Stimulated activated CD4-positive, alpha-beta T cell treated with anti-CD3 and anti-CD28 coated beads, Interleukin-4, amount 100 ng/mL, for 24 hours (primary cell): ENCODE data around the gene TTC36.
"Not testable (repeated sequence)": the region's sequence is repeated elsewhere in the genome, so short reads cannot be mapped to it uniquely, and the experiment has no call there.

ENCODE experiments used
- DNase-seq: peaks from one replicate; pipeline ENCODE4 v3.0.0-alpha.2; 2020

TTC36 gene, protein sequence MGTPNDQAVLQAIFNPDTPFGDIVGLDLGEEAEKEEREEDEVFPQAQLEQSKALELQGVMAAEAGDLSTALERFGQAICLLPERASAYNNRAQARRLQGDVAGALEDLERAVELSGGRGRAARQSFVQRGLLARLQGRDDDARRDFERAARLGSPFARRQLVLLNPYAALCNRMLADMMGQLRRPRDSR

DNA sequence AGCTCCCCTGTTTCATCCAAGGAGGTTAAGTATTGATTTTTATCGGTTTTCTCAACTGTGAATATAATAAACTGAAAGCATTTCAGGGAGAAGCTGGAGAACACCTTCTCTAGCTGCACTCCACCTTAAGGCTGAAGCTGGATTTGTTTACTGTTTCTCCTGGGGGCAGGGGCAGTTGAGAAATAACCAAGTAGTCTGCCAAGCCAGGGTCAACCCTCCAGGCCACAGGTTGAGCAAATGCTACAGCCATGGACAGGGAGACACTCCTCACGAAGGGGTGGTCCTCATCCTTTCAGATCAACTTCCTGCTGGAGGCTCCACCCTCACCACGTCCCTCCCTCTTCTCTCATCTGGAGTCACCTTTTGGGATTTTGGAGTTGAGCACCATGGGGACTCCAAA lies at the start of gene TTC36:
TSS of gene TTC36 (plus strand) at position 366 of the 400 bp plus-strand sequence. CDS start at position 387, 21 bp downstream.
- DNase-seq = no peak

DNA sequence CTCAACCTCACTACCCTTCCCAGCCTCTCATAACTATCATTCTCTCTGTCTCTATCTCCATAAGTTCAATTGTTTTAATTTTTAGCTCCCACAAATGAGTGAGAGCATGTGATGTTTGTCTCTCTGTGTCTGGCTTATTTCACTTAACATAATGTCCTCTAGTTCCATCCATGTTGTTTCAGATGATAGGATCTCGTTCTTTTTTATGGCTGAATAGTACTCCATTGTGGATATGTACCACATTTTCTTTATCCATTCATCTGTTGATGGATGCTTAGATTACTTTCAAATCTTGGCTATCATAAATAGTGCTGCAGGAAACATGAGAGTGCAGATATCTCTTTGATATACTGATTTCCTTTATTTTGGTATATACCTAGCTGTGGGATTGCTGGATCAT lies 46.0 kb upstream of the TTC36 start:
- DNase-seq = not testable (repeated sequence)

DNA sequence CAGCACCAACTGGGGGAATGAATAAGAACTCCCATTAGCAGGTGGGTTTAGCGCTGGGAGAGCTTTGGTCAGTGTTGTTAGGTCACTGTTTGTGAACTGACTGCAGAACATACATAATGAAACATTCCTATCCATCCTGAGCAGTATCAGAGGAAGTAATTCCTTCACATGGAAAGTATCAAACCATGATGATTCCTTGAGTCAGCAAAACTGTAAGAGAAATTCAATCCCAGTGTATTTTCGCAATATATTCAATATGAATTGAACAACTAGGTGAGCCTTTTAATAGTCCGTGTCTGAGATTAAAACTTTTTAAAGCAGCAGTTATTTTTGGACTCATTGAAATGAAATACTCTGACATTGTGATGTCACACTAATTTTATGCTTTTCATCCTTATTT lies 42.9 kb upstream of the TTC36 start:
- DNase-seq = no peak

DNA sequence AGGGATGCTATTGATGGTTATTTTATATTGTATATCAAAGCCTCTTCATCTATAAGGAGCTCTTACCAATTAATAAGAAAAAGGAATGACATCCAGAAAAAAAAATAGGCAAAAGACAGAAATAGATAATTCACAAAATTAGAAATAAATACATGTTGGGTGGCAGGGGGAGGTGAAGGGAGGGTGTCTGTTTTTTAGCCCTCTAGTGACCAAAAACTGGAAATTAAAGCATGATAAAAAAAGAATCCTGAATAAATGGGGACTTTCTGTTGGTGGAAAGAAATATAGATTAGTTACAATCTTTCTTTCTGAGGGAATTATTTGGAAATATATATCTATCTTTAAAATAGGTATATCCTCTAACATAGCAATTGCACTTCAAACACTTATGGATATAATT lies 42.0 kb upstream of the TTC36 start:
- DNase-seq = no peak

DNA sequence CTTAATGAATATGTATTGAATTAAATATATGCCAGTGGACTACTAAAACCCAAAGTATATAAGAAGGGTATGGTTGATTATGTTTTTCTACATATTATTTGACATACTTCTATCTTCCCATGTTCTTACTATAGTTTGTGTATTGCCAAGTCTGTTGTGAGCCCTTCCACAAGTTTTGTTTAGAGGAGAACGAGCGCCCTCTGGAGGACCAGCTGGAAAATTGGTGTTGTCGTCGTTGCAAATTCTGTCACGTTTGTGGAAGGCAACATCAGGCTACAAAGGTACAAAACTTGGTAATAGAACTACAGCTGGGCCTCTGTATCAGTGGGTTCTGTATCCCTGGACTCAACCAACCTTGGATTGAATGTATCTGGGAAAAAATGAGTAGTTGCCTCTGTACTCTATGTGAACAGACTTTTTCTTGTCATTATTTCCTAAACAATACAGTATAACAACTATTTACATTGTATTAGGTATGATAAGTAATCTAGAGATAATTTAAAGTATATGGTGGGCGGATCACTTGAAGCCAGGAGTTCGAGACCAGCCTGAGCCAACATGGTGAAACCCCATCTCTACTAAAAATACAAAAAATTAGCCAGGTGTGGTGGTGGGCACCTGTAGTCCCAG lies 38.7 kb upstream of the TTC36 start:
- DNase-seq = peak; percentile 84

DNA sequence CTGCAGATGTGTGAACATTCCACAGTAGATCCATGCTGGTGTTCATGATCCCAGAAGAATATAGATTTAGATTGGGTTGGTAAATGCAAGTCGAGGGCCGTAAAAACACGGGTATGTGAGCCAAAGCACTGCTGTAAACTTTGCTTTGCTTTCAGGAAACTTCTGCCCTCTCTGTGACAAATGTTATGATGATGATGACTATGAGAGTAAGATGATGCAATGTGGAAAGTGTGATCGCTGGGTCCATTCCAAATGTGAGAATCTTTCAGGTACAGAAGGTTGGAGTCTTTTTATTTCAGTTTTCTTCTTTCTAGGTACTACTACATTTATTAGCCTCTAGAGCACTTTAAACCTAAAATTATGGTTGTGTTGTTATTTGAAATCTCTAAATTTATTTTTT lies 36.2 kb upstream of the TTC36 start:
- DNase-seq = no peak

DNA sequence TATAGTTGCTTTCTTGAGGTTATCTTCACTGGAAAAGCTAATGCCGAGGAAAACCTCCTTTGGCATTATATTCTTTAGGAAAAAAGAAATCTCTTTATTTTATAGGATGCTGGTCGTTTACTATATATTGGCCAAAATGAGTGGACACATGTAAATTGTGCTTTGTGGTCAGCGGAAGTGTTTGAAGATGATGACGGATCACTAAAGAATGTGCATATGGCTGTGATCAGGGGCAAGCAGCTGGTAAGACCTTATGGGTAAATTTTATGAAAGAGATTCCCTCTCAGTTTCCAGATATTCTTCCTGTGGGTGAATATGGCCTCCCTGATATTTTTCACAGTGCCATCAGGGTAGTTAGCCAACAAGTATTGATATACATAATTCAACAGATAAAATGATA lies 29.4 kb upstream of the TTC36 start:
- DNase-seq = no peak

DNA sequence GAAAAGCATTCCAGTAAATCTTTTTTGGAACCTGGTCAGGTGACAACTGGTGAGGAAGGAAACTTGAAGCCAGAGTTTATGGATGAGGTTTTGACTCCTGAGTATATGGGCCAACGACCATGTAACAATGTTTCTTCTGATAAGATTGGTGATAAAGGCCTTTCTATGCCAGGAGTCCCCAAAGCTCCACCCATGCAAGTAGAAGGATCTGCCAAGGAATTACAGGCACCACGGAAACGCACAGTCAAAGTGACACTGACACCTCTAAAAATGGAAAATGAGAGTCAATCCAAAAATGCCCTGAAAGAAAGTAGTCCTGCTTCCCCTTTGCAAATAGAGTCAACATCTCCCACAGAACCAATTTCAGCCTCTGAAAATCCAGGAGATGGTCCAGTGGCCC lies 24.1 kb upstream of the TTC36 start:
- DNase-seq = no peak

DNA sequence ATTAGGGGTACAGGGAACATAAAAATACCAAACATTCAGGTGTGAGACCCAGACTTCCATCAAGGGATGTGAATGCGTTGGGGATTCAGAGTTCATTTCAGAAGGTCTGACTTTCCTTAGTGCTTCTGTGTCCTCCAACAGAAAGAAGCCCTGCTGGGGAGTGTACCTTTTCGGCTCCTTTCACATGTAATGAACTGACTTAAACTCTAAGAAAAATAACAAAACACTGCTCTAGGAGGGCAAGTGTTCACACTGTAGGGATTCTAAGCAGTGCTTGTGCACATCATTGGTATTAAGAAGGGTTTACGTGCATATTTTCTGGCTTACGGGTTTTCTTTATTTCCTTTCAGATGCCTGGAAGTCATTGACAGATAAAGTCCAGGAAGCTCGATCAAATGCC lies 15.7 kb upstream of the TTC36 start:
- DNase-seq = no peak

DNA sequence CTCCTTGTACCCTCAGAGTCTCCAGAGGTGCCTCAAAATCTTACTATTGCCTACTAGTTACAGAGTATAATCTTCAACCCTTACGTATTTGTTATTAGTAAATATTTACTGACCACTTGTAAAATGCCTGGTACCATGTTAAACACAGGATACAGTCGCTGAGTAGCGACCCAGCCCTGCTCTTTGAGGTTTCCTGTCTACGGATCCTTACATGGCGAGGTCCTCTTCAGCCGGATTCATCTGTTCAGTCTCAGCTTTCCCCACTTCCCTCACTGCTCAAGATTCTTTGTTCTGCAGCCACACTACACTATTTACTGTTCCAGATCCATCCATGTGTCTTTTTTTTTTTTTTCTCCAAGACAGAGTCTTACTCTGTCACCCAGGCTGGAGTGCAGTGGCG lies 13.2 kb upstream of the TTC36 start:
- DNase-seq = no peak

DNA sequence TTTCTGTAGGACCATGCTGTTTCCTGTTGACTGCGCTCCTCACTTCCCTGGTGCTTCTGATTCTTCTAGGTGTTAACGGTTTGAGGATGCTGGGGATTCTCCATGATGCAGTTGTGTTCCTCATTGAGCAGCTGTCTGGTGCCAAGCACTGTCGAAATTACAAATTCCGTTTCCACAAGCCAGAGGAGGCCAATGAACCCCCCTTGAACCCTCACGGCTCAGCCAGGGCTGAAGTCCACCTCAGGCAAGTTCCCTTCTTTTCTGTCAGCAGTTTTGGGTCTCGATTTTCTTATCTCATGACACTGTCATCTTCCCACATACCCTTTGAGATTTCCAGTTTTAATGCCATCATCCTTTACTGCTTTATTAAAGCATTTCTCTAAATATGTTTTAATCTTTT lies 7.7 kb upstream of the TTC36 start:
- no peak for DNase-seq

DNA sequence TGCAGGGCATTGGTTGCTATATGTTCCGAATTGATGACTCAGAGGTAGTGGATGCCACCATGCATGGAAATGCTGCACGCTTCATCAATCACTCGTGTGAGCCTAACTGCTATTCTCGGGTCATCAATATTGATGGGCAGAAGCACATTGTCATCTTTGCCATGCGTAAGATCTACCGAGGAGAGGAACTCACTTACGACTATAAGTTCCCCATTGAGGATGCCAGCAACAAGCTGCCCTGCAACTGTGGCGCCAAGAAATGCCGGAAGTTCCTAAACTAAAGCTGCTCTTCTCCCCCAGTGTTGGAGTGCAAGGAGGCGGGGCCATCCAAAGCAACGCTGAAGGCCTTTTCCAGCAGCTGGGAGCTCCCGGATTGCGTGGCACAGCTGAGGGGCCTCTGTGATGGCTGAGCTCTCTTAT lies 5.4 kb upstream of the TTC36 start:
- DNase-seq = no peak

DNA sequence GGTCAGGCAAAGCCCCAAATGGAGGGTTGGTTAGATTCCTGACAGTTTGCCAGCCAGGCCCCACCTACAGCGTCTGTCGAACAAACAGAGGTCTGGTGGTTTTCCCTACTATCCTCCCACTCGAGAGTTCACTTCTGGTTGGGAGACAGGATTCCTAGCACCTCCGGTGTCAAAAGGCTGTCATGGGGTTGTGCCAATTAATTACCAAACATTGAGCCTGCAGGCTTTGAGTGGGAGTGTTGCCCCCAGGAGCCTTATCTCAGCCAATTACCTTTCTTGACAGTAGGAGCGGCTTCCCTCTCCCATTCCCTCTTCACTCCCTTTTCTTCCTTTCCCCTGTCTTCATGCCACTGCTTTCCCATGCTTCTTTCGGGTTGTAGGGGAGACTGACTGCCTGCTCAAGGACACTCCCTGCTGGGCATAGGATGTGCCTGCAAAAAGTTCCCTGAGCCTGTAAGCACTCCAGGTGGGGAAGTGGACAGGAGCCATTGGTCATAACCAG lies 4.7 kb upstream of the TTC36 start:
- DNase-seq = no peak

DNA sequence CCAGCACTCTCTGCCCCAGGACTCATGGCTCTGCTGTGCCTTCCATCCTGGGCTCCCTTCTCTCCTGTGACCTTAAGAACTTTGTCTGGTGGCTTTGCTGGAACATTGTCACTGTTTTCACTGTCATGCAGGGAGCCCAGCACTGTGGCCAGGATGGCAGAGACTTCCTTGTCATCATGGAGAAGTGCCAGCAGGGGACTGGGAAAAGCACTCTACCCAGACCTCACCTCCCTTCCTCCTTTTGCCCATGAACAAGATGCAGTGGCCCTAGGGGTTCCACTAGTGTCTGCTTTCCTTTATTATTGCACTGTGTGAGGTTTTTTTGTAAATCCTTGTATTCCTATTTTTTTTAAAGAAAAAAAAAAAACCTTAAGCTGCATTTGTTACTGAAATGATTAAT lies 2.9 kb upstream of the TTC36 start:
- DNase-seq = no peak

DNA sequence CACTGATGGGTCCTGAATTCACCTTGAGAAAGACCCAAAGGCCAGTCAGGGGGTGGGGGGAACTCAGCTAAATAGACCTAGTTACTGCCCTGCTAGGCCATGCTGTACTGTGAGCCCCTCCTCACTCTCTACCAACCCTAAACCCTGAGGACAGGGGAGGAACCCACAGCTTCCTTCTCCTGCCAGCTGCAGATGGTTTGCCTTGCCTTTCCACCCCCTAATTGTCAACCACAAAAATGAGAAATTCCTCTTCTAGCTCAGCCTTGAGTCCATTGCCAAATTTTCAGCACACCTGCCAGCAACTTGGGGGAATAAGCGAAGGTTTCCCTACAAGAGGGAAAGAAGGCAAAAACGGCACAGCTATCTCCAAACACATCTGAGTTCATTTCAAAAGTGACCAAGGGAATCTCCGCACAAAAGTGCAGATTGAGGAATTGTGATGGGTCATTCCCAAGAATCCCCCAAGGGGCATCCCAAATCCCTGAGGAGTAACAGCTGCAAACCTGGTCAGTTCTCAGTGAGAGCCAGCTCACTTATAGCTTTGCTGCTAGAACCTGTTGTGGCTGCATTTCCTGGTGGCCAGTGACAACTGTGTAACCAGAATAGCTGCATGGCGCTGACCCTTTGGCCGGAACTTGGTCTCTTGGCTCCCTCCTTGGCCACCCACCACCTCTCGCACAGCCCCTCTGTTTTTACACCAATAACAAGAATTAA lies 2.4 kb upstream of the TTC36 start:
- no peak for DNase-seq

DNA sequence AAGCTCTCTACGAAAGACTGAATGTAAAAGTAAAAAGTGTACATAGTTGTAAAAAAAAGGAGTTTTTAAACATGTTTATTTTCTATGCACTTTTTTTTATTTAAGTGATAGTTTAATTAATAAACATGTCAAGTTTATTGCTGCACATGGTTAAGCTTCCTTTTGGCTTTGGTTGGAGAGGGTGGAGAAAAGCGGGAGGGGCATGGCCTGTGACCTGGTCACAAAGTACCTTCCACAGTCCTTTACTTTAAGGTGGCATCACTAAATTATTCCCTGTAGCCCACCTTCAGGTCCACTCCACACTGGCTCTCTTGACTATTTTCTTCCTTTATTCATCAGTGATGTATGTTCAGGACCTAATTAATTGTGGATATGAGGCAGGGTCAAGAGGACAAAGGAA lies 586 bp upstream of the TTC36 start:
- no peak for DNase-seq

DNA sequence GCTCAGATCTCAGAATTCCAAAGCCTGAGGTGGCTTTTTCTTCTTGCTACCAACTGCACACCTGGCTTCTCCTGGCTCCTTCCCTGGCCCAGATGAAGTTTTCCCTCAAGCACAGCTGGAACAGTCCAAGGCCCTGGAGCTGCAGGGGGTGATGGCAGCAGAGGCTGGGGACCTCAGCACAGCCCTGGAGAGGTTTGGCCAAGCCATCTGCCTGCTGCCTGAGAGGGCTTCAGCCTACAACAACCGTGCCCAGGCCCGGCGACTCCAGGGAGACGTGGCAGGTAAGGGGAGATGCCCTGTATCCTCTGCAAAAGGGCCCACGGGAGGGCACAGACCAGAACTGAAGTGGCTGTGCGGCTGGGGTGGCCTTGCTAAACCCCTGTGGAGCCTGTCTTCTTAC lies 1.2 kb downstream of the TTC36 start:
- DNase-seq = no peak

DNA sequence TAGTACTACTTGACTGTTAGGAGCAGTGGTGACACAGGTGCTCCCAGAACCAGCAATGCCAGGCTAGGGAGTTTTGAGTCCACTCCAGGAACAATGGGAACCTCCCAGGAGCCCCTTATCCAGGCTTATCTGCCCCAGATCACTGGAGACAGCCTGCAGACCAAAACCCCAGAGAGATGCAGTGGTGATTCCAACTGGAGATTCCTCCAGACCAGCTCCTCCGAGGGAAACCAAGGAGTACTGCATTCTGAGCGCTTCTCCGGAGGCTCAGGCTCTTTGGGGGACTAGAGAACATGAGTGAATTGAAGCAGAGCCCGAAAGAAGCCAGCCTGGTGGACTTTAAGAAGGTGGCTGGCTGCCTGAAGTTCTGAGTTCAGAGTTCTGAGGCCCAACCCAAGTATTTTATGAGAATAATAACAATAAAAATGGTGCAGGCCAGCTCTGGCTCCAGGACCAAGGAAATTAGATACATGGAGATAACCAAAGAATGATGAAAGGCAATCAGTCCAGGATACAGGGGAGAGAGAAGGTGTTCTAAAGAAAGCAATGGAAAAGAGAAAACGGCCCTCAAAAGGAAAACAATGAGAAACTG lies 2.4 kb downstream of the TTC36 start:
- DNase-seq = no peak

DNA sequence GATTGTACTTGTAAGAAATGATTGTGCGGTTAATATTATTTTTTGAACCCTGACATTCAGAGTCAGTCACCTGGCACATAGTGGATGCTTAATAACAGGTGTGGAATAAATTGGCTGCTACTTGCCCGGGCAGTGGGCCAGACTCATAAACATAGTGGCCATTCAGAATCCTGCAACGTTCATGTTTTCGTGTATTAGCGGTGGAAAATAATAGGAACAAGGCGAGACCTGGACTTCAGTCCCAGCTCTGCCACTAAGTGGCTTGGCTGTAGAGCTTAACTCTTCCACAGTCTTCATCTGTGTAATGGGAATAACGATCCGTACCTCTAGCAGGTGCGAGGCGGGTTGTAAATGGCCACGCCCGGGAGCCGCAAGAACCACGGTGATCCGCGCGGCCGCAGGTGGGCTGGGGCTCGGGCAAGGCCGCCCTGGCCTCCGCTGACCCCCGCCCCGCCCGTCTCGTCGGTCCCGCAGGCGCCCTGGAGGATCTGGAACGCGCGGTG lies 3.0 kb downstream of the TTC36 start:
- DNase-seq = no peak

DNA sequence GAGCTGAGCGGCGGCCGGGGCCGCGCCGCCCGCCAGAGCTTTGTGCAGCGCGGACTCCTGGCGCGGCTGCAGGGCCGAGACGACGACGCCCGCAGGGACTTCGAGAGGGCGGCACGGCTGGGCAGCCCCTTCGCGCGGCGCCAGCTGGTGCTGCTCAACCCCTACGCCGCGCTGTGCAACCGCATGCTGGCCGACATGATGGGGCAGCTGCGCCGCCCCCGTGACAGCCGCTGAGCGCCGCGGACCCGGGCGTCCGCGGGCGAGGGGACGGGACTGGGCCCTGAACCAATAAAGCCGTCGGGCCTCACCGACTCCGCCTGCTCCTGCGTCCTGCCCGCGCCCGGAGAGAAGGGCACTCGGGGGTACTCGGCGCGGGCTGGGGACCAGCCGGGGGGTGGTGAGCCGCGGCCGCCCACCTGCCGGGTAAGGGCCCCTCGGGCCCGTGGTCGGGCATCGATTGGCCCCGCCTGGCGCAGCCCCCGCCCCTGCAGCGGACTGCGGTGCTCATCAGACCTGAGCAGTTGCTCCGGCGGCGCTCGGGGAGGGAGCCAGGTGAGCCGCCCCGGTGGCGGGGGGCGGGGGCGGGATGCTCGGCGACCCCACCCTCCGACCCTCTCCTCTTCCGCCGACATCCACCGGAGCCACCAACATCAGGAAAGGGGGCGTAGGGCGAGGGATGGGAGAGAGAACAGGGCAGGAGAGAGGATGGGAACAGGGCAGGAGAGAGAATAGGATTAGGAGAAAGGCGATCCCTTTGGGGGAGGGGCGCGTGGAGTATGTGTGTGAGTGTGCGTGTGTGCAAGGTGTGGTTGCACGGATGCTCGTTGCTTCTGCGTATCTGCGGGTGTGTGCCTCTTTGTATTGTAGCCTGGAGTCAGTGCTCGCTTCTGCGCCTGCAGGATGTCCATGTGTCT lies 3.7 kb downstream of the TTC36 start, which contains the start of gene TMEM25:
TSS of gene TMEM25 (plus strand) at position 510 of the 914 bp plus-strand sequence. CDS start 610 bp downstream, outside the sequence.
- DNase-seq = peak; percentile 75

DNA sequence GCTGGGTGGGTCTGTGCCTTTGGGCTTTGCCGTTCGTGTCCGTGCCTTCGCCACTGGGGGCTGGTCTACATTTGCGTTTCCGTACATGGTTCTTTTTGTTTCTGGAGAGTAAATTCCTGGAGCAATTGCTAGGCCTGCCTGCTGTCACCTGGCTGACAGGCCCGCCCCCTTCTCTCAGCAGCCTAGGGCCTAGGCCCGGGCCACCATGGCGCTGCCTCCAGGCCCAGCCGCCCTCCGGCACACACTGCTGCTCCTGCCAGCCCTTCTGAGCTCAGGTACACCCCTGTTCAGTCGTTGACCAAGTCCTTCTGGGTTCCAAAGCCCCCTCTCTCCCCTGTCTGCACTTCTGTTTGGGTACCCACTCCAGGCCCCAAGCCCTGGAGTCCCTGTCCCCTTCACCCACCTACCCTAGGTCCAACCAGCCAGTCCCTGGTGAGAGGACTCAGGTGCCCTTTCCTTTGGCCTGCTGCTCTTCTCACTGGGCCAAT lies 4.4 kb downstream of the TTC36 start:
- no peak for DNase-seq

DNA sequence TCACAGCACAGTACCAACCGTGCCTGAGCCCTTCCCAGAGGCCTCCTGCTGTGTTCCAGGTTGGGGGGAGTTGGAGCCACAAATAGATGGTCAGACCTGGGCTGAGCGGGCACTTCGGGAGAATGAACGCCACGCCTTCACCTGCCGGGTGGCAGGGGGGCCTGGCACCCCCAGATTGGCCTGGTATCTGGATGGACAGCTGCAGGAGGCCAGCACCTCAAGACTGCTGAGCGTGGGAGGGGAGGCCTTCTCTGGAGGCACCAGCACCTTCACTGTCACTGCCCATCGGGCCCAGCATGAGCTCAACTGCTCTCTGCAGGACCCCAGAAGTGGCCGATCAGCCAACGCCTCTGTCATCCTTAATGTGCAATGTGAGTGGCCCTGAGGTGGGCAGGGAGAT lies 4.8 kb downstream of the TTC36 start:
- no peak for DNase-seq
